DMS 273 treated with DMSO at 0.1 percent for 48 hours (cell line): ENCODE results near the gene SLC2A9.
"Not testable (repeated sequence)": the region's sequence is repeated elsewhere in the genome, so short reads cannot be mapped to it uniquely, and the experiment has no call there.

Source experiments
- DNase-seq: peaks from one replicate; lab custom pipeline; 2025; lab: John Stamatoyannopoulos, UW

The SLC2A9 gene

DNA sequence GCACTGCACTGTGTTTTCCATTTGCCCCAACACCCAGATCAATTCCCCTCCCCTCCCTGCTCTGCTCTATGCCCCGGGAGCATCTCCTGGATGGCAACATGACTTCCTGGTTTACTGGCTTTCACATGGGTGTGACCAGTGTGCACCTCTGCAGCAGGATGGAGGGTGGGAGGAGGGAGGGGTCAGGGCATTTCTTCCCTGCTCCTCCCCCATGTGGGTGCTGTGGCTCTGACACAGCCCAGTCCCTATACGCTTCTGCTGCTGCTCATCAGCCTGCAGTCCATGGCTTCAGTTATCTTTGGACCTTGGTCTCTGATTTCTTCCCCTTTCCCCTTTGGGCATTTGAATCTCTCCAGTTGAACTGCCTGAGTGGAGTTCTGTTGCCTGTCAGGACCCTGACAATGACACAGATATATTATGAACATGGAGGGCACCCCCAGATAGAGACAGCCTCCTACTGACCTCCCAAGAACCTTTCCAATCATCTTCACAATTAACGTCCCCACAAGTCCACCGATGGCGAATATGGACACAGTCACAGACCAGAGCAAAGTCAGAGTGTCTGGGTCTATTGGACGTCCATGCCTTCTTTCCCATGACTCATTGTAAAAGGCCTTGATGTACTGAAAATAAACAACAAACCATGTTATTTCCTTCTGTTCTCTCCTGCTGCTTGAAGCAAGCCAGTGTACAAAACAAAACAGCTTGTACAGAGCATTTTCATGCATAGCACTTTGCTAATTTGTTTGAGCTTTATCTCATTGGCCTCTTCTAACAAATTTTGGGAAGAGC, 24.8 kb downstream of the SLC2A9 start:
- no peak for DNase-seq

DNA sequence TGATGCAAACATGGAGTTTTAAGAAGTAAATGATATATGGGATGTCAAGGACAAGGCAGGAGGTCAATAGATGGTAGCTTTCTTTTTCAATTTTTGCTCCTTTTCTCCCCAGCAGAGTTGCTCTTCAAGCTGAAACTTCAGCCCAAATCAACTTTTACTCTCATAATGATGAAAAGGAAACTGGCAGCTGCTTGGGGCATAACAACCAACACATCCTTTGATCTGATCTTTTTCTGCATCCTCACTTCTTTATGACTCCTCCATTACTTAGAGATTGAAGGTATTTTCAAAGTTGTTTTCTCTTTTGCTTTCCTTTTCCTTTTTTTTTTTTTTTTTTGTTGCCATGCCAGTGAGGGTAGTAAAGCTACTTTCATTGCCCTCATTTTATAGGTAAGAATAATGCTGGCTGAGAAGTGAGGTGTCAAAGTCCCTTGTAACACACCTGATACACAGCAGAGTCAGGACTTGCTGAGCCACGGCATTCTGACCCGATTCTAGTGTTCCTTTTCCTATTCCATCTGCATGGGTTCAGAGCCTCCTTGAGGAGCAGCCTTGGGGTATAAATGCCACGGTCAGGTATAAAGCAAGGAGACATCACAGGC, 26.9 kb downstream of the SLC2A9 start:
- no peak for DNase-seq

DNA sequence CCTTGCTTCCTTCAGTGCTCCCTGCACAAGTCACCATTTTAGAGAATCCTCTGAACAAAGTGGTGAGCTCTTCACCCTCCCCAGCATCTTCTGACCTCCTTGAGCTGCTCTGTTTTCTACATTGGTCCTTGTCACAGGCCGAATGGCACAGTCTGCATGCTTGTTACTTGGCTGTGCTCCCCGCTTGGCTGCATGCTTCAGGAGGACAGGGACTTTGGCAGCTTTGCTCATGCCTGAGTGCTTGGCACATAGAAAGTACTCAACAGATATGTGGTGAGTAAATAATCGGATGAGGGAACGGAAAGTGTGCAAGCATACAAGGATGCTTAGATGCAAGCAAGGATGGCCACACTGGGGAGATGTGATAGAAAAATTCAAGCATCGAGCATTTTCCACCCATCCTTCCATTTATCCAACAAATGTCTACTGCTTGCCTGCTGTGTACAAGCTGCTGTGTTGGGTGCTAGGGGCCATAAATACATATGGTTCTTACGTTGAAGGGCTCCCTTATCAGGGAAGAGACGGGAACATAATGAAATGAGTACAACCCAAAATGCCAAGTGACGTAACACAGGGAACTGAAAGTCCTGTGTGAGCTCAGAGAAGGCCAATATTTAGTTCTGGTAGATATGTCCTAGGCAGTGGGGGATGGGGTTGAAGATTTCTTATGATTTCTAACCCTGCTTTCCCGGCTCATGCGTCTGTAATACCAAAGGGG, 31.2 kb downstream of the SLC2A9 start:
- no peak for DNase-seq

DNA sequence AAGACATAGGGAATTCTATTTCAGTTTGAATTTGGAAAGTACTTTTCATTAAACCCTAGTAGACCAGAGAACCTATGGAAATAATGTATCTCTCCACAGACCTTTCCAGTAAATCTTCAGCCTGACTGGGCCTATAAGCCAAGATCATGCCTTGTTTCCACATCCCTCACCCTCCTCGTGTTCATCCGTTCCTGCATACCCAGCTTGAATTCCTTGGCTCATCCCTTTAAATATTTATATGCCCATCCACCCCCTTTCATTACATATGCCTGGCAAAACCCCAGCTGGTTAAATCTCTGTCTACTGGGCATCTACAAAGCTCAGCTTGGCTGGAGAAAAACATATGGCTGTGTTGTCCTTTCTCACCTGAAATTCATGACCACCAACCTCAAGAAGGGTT, 32.4 kb downstream of the SLC2A9 start:
- DNase-seq = no peak

DNA sequence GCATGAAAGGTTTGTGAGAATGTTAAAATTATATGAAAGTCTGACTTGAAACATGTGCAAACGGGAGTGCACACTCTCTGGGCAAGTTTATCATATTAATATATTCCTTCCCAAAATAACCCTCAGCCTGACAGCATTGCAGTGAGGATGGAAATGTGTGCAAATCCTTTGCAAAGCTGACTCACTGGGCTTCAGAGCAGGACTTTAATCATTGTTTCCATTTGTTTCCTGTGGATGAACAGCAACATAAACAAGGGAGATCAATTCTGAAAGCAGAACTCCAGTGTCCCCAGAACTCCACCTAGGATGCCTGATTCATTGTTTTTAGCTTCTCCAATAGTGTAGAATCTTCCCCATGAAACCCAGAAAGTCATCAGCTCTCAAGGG, 32.9 kb downstream of the SLC2A9 start:
- DNase-seq = no peak

DNA sequence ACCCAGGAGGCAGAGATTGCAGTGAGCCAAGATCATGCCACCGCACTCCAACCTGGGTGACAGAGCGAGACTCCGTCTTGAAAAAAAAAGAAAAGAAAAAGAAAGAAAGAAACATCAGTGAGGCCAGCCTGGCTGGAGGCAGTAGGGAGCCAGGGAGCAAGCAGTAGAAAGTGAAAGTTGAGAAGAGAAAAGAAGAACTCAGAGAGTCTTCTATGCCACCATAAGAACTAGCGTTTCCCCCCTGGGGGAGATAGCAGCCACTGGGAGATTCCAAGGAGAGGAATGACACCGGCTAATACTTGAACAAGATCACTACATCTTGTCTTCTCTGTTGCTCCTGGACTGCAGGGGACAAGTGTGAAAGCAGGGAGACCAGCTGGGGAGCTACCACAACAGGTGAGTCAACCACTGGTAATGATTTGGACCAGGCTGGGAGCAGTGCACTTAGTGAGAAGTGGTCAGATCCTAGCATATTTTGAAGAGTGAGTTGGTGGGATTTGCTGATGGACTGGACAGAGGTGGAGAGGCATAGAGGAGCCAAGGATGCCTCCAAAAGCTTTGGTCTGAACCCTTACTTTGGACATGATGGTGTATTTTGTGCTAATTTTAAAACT, 33.4 kb downstream of the SLC2A9 start:
- DNase-seq = no peak

DNA sequence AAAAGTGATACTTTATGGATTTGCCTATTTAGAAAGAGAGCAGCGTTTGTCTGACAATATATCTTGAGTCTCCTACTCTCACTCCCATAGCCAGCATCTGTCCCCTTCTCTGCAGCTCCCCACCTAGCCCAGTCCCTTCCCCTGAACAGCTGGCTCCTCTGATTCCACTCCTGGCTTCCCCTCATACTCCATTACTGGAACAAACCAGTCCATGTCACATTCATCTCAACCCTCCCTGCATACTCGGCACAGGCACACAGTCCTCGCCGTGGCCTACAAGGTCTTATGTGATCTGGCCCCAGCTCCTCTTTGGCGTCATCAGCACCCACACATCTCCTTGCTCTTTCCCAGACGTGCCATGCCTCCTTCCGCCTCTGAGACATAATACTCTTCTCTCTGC, 36.7 kb downstream of the SLC2A9 start:
- no peak for DNase-seq

DNA sequence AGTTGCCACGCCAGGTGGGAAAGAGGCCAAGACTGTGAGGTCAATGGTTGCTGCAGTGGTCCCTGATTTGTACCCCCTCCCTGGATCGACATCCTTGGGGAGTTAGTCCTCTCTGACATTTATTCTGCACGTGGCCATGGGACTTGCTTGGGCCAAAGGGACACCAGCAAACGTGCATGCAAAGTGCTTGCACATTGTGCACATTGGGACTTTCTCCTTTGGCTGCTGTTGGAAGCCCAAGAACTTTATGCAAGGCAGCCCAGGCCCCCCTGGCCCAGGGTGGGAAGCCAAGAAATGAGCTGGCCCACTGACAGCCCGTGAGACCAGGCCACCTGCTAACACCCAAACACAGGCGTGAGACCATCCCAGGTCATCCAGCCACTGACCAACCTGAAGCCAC, 38.1 kb downstream of the SLC2A9 start:
- DNase-seq = no peak

DNA sequence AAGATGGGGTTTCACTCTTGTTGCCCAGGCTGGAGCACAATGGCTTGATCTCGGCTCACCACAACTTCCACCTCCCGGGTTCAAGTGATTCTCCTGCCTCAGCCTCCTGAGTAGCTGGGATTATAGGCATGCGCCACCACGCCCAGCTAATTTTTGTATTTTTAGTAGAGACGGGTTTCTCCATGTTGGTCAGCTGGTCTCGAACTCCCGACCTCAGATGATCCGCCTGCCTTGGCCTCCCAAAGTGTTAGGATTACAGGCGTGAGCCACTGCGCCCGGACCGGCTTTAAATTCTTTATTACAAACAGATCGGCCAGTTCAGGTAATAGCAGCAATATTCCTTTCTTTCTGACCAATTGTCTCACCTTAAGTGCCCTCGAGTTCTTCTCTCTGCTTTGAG, 39.4 kb downstream of the SLC2A9 start:
- DNase-seq = not testable (repeated sequence)

DNA sequence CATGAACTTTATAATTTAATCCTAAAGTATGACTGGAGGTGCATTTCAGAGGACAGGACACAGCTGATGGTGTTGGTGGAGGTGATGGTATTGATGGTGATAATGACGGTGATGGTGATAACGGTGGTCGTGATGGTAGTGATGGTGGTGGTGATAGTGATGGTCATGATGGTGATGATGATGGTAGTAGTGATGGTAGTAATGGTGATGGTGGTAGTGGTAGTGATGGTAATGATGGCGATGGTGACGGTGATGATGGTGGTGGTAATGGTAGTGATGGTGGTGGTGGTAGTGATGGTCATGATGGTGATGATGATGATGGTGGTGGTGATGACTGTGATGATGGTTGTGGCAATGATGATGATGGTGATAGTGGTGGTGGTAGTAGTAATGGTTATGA, 40.4 kb downstream of the SLC2A9 start:
- DNase-seq = no peak

DNA sequence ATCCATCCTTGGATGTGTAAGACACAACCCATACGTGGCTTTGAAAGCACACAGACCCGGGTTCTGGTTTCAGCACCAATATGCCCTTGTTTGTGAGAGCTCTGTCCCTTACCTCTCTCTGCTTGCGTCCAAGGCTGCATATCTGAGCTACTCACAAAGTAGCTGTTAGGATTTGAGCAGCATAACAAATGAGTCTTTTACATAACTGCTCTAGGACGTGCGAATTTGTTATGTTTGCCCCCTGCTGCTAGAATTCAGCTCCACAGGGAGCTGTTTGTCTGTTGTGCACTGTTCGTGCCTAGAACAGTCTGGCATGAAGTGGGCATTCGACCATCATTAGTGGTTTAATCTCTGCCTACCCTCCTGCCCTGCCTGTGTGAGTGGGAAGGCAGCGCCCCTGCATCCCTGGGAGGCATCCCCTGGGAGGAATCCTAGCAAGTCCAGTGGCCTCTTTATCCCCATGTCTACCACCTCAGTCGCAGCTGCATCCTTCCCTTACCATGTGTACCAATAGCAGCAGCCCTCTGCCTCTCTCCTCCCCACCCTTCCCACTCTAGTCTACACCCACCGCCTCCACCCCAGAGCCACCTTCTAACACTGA, 42.1 kb downstream of the SLC2A9 start:
- no peak for DNase-seq

DNA sequence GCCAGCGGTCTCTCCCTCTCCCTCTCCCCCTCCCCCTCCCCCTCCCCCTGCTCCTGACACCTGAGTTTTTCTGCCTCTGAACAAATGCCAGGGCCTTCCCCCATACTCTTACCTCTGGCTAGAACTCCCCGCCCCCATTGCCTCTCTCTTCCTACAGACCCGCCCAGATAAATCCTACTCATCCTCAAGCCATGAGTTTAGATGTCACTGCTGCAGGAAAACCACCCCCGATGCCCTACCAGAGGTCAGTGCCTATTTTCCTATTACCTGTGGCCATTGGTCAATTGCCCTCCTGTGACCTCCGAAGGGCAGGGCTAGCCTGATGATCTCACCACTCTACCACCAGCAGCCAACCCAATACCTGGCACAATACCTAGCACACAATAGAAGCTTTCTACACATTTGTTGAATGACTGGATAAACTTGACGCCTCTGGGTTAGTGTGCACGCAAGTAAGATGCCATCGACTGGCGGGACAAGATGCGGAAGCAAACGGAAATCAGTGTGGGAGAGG, 43.7 kb downstream of the SLC2A9 start:
- no peak for DNase-seq

DNA sequence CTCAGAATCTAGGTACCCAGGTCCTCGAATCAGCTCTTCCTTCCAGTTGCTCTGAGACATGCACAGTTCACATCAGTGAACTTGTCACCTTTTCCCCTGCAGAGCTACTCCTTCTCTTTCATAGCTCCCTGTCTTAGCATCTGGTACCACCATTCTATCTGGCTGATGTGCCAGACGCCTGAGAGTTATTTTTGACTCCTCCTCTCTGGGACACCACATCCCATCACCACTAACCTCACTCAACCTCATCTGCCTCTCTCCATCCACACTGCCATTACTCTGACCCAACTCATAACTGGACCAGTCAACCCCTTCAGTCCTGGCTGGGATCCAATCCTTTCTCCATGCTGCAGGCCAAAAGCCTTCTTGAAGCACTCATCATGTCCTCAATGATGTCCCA, 44.5 kb downstream of the SLC2A9 start:
- DNase-seq = no peak

DNA sequence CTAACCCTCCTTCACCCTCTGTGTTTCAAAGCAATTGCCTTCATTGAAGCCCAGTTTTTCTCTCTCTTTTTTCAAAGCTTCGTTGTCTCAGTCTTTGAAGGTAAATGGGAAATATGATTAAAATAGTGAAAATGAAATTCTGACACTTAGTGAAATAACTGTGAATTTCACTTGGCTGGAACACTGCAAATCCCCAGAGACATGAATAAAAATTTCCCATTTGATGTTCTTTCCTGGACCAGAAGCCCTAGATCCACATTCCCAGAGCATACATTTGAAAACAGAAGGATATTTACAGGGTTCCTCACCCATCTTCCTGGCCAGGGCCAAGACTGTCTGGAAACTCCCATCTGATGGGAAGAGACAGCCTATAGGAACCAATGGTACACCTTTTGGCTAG, 45.0 kb downstream of the SLC2A9 start:
- DNase-seq = no peak

DNA sequence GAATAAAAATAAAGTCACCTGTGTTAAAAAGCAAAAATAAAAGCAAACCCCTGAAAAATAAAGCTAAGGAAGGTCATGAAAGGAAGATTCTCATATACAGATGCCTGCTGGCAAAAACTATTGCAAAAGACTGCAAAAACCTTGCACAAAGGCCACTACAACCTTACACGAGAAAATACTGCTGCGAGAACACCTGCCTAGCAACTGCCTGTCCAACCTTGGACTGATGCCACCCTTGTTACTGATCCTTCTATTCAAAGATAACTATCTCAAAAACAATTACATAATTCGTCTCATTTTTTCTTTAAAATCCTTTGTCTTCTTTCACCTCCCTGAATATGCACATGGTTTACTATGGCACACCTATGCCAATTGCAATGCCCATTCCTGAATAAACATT, 49.6 kb downstream of the SLC2A9 start:
- no peak for DNase-seq

DNA sequence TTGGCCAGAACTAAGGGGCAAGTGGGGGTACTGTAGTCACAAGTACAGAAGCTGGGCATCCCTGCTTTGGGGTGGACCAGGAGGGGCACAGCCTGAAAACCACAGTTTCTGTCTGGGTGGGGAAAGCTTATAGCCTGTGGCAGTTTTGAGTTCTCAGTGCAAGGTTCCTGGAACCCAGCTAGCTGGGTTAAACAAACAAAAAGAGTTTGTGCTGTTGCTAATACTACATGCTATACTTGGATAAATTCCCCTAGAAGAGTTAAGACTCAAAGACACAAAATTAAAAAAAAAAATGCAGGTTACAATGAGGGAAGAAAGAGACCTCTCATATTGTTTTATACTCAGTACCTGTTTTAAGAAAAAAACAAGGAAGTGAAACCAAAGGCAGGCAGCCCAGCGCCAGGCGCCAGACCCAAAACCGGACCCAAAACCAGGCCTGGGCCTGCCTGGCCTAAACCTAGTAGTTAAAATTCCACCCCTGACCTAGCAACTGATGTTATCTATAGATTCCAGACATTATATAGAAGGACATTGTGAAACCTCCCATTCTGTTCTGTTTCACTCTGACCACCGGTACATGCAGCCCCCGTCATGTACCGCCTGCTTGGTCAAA, 50.8 kb downstream of the SLC2A9 start:
- no peak for DNase-seq

DNA sequence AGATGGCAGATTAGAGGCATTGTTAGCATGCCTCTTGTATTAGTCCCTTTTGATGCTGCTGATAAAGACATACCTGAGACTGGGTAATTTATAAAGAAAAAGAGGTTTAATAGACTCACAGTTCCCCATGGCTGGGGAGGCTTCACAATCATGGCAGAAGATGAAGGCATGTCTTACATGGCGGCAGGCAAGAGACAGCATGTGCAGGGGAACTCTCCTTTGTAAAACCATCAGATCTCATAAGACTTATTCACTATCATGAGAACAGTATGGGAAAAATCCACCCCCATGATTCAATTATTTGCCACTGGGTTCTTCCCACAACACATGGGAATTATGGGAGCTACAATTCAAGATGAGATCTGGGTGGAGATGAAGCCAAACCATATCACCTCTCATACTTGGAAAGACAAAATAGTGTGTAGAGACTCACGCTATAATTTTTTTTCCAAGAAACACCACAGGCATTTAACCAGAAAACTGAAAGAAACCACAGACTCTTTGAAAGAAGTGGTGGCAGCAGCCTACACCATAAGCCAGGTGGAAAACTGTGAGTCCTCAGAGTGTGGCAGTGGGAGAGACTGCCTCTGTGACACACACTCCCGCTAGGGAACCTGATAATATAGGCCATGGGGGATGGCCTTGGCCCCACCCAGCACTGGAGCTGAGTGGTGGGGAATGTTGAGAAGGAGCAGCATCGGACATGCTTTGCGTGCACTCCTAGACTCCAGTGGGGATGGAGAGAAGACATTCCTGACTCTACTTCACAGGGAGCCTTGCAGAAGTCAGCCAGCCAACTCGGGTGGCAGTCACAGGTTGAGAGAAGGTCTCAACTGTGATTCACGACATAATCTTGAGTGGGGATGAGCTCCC, 51.5 kb downstream of the SLC2A9 start:
- no peak for DNase-seq

DNA sequence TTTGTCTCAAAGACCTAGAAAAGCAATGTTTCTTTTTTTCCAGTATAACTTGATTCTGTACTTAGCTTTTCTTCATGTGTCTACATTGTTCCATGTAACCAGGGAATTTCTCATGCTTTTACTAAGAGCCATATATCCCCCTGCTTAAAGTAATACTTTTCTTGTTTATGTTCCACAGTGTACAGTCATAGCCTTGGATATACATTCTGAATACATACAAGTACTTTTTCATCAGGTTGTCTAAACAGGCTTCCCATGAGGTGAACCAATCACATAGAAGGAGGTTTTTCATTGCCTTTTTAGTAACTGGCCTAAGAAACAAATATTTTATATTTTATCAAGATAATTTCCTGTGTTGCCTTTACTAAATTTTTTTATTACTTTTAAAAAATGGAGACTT, 52.8 kb downstream of the SLC2A9 start:
- DNase-seq = no peak

DNA sequence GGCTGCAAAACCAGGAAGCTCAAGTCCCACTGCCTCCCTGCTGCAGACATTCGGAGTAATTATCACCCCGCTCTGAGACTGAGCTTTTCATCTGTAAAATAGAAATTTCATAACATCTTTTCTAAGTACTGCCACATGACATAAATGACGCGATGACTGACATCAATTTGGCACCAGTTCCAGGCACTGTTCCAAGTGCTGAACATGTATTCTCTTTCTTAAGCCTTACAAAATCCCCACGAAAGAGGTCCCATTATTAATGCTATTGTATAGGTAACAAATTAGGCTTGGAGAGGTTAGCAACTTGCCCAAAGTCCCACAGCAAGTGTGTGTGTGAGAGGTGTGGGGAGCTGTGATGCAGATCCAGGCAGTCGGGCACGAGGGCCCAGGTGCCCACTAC, 56.4 kb downstream of the SLC2A9 start:
- no peak for DNase-seq

DNA sequence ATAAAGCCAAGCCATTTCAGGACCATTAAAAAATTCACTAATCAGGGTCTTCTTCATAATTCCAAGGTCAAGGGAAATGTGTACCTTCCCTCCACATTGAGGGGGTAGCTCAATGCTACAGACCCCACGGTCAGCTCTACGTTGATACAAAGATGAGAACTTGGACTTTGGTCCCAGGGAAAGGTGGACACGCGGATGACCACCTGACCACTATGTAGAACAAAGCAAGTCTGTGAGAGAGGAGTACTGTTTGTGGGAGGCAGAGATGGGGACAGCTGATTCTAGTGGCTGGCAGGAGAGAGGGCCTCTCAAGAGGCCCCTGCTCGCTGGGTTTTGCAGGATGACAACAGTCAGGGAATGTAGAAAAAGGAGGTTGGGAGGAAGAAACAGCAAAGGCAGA, 58.0 kb downstream of the SLC2A9 start:
- no peak for DNase-seq
